Inferior parietal cortex (tissue), 1 donor: Measurements from ENCODE around the gene SALL3.

Experiments used
- DNase-seq: peaks from one replicate; pipeline ENCODE4 v3.0.0-alpha.2; 2016; ENCODE audit errors: extremely low spot score

Gene SALL3

GRCh38 chr18:78980279-78980771 is 707 bp downstream of the SALL3 start:
- no peak for DNase-seq

- DNase-seq: no peak
These were observed 1.3 kb downstream of the SALL3 start for GRCh38 chr18:78980777-78981380.

DNA sequence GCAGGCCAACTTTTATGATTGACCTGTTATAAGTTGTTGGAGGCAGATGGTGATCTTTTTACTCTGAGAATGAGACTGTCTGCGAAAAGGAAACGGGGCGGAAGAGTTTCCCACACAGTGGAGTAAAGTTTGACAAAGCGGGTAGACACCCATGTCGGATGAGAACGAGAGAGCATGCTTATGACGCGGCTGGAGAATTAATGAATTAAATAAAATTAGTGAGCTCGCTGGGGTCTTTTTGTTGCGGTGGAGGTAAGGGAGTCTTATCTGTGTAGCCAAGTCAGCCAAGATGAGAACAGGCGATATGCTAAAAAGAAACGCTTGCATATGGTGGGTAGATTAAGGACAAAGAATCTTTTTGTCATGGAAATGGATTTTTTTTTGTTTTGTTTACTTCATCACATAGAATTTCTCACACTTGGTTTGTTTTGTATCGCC is 1.8 kb downstream of the SALL3 start:
- DNase-seq: no peak

- DNase-seq: no peak
These were observed 2.5 kb downstream of the SALL3 start for GRCh38 chr18:78981989-78982620.

GRCh38 chr18:78983512-78983911 is 3.9 kb downstream of the SALL3 start:
- DNase-seq: no peak

DNA sequence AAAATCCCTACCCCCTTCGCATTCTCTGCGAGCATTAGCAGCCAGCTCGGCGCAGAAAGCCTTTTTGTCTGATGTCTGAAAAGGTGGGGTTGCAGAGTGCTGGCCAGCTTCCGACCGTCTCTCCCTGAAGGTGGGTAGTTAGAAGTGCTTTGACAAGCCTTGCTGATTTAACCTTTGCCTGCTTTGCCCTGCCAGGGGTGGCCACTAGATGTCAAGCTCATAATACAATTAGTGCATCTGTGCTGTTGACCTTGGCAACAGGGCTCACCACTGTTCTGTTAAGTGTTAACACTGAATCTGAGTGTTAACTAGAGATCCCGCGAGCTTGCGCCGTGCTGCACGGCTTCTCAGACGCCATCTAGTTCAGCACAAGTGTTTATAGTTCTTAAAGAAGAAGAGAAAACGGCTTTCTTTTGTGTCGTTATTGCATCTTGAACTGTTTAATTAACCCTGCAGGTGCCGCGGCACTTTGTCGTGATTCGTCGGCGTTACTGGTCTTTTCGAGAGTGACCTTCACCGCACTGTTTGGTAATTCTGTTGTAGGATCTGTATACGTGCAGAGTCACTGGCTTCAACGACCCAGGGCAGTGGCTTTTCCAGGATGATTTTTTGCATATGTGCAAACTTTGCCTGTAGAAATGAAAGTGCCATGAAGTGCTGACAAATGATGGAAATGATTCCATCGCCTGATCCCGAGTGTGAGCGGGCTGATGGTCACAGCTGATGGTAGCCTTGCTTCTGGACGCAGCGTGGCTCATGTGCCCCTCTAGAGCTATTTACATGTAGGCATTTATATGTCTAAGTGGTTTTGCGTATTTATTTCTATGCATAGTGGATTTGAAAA is 5.5 kb downstream of the SALL3 start:
- DNase-seq: no peak

DNA sequence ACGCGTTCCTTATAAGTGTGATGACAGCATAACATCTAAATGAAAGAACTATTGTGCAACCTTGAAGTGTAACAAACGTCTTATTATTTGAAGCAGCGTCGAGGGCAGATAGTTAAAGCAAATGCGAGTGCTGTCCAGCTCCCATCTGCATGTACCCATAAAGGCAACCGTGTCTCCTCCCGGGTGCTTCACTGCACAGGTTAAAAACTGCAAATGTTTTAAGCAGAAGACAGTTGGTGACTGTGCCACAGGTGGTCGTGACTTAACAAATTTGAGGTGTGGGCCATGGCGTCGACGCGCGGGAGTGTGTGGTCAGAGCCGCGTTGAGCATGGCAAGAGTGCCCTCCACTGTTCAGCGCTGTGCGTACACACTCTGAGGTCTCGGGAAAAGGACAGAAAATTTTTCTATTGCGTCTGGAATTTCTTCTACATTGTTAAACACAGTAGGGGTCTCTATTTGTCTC is 6.4 kb downstream of the SALL3 start:
- no peak for DNase-seq

- DNase-seq: no peak
These were observed 11.8 kb downstream of the SALL3 start for GRCh38 chr18:78991446-78991845.

- DNase-seq: no peak
These were observed 12.7 kb downstream of the SALL3 start for GRCh38 chr18:78992041-78993011.

GRCh38 chr18:78993014-78993926 is 13.7 kb downstream of the SALL3 start:
- no peak for DNase-seq

DNA sequence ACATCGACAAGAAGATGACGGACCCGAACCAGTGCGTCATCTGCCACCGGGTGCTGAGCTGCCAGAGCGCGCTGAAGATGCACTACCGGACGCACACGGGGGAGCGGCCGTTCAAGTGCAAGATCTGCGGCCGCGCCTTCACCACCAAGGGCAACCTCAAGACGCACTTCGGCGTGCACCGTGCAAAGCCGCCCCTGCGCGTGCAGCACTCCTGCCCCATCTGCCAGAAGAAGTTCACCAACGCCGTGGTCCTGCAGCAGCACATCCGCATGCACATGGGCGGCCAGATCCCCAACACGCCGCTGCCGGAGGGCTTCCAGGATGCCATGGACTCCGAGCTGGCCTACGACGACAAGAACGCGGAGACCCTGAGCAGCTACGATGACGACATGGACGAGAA is 14.4 kb downstream of the SALL3 start:
- DNase-seq: no peak

GRCh38 chr18:78994531-78994930 is 14.9 kb downstream of the SALL3 start:
- DNase-seq: no peak

GRCh38 chr18:78994977-78995582 is 15.5 kb downstream of the SALL3 start:
- no peak for DNase-seq

DNA sequence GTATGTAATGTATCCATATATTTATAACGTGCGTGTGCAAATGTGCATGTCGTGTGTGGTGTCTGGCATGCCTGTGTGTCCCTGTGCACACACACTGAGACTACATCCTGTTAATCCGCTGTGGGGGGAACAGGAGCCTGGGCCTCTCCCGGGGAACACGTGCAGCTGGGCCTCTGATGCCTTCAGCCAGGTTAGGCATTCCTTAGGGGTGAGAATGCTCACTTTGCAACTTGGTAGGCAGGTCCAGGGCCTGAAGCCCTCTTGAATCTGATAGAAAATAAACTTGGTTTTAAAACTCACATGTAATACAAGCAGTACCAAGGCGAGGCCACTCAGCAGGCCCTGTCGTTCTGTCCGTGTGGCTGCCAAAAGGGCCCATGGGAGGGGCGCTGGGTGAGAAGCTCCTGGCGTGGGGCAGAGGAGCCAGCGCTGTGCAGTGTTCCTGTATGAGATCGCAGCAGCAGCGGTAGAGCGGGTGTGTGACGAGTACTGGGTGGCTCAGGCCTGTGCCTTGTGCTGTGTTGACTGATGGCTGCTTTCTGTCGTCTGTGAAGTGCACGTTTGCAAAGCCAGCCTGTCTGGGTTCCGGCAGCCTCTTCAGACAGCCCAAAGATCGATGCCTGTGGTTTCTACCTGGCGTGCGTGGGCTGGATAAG is 16.2 kb downstream of the SALL3 start:
- no peak for DNase-seq

DNA sequence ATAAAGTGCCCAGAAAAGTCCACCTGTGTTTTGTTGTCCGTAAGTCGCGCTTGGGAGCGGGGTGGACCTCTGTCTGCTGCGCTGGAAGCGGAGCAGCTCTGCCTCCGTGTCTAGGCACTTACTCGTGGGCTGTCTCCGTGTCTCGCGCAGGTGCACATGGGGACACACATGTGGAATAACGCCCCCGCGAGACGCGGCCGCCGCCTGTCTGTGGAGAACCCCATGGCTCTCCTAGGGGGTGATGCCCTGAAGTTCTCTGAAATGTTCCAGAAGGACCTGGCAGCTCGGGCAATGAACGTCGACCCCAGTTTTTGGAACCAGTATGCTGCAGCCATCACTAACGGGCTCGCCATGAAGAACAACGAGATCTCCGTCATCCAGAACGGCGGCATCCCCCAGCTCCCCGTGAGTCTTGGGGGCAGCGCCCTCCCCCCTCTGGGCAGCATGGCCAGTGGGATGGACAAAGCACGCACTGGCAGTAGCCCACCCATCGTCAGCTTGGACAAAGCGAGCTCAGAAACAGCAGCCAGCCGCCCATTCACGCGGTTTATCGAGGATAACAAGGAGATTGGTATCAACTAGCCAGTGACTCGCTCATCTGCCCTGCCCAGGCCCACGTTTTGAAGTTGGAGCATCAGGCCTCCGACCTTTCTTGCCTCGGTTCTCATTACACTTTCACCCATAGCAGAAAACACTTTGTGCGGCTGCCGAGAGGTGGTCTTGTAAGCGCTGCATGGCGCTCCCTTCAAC is 17.3 kb downstream of the SALL3 start:
- no peak for DNase-seq

DNA sequence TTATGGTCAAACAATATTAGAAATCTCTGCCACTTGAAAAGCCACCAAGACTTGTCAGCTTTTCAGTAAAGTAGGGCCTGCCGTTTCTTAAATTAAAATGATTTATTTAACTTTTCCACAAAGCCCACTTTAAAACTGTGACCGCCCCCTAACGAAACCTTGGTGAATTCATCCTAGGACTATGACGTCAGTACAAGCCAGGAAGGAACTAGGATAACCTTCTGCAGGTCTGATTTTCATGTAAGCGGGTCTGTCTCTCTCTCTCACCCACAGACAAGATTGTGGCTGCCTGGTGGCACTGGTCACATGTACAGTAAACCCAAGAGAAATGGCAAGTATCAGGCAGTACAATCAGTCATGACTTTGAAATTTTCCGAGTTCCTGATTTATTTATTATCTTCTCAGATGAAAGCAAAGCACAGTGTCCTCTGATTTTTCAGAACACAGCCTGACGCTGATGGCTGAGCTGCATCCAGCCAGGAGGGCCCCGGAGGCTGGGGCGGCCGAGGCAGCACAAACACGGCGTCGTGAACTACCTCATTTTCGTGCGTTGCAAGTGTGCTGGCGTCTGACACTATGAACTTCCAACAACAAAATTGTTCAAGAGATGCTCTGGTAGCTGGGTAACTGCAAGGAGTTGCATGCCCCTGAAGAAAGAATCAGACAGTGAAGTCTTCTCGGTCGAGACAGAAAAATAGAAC is 18.9 kb downstream of the SALL3 start:
- no peak for DNase-seq

DNA sequence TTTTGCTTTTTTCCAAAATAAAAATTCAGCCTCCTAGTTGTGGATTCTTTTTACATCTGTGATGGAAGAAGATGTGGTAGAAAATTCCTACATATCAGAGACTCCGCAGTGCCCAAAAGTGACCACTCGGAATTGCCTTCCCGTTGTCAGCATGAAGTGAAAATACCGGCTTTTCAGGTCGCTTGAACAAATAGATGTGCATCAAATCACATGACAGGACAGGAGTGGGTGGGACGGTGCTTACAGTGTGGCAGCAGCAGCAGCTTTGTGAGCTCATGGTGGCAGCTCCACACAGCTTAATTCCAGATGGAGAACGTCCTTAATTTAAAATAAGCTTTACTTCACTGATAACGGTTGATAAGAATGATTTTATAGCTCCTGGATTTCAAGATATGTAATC is 20.3 kb downstream of the SALL3 start:
- DNase-seq: no peak

GRCh38 chr18:79000997-79001396 is 21.4 kb downstream of the SALL3 start:
- no peak for DNase-seq
